Hepatocyte (in vitro differentiated cells): ENCODE measurements around the gene RIPOR2. TPM values are rescaled to one million over a fixed set of nuclear protein-coding genes. Genes with fewer than 3 reads are reported as not detected.

Source experiments
- DNase-seq: peaks from one replicate; pipeline ENCODE4 v3.0.0-alpha.2; 2016; ENCODE audit warnings: low spot score
- H2AFZ ChIP-seq: fragments of 200-600 bp; sonication (generic); 2 replicates; pipeline ENCODE4 v1.6.0; 2016; ENCODE audit warnings: antibody characterized with exemption, mild to moderate bottlenecking
- H3K27ac ChIP-seq: fragments of 200-600 bp; sonication (generic); 2 replicates; pipeline ENCODE4 v1.5.1; 2016; ENCODE audit warnings: mild to moderate bottlenecking
- H3K27me3 ChIP-seq: fragments of 200-600 bp; sonication (generic); 2 replicates; pipeline ENCODE4 v1.6.1; 2016
- H3K36me3 ChIP-seq: fragments of 200-600 bp; sonication (generic); replicated peaks from 2 replicates; pipeline ENCODE4 v1.5.1; 2016; ENCODE audit warnings: low read depth; ENCODE audit not compliant: insufficient read depth
- H3K4me1 ChIP-seq: fragments of 200-600 bp; sonication (generic); 2 replicates; pipeline ENCODE4 v1.5.1; 2016; ENCODE audit warnings: mild to moderate bottlenecking, moderate library complexity; ENCODE audit not compliant: insufficient read depth
- H3K4me2 ChIP-seq: fragments of 200-600 bp; sonication (generic); 2 replicates; pipeline ENCODE4 v1.6.0; 2016
- H3K4me3 ChIP-seq: fragments of 200-600 bp; sonication (generic); 2 replicates; pipeline ENCODE4 v1.5.1; 2016; ENCODE audit warnings: mild to moderate bottlenecking
- H3K79me2 ChIP-seq: fragments of 200-600 bp; sonication (generic); 2 replicates; pipeline ENCODE4 v1.6.0; 2017; ENCODE audit warnings: mild to moderate bottlenecking
- H3K9me2 ChIP-seq: fragments of 200-600 bp; sonication (generic); replicated peaks from 2 replicates; pipeline ENCODE4 v1.6.0; 2017; ENCODE audit warnings: mild to moderate bottlenecking; ENCODE audit not compliant: insufficient read depth
- H3K9me3 ChIP-seq: fragments of 200-600 bp; sonication (generic); 2 replicates; pipeline ENCODE4 v1.5.1; 2016; ENCODE audit warnings: low read depth, mild to moderate bottlenecking
- H4K20me1 ChIP-seq: fragments of 200-600 bp; sonication (generic); 2 replicates; pipeline ENCODE4 v1.6.0; 2016; ENCODE audit warnings: mild to moderate bottlenecking; ENCODE audit not compliant: insufficient read depth, poor library complexity, severe bottlenecking
- EZH2 ChIP-seq: fragments of 200-600 bp; sonication (generic); IDR thresholded peaks from 2 replicates; pipeline ENCODE4 v1.6.1; 2016; ENCODE audit warnings: antibody characterized with exemption, mild to moderate bottlenecking, borderline replicate concordance
- EZH2phosphoT487 ChIP-seq: fragments of 200-600 bp; sonication (generic); IDR thresholded peaks from one replicate; pipeline ENCODE4 v1.6.1; 2018; ENCODE audit warnings: antibody characterized with exemption, mild to moderate bottlenecking, low read depth, moderate library complexity; ENCODE audit not compliant: unreplicated experiment, severe bottlenecking
- WGBS: methylation state at CpG from one replicate; pipeline ENCODE4 v1.1.6; 2016; ENCODE audit warnings: low lambda C conversion rate; ENCODE audit errors: missing lambda C conversion rate; 5-methylcytosine and 5-hydroxymethylcytosine counted together
- polyA plus RNA-seq: library from polyadenylated mRNA; unstranded; fragments of >200 nt; fragmentation: Nextera tagmentation; extraction: Ambion mirVana; gene quantifications from 2 replicates; pipeline ENCODE4 v1.2.1, GENCODE V29; 2016
- total RNA-seq: library from RNA; depleted of rRNA; stranded (reverse); fragments of >200 nt; gene quantifications from 2 replicates; pipeline ENCODE4 v1.2.3, GENCODE V29; 2014
- TF ChIP-seq, protein P1 (sequence below): fragments of 200-600 bp; sonication (generic); IDR thresholded peaks from 2 replicates; pipeline ENCODE4 v1.5.1; 2016; ENCODE audit warnings: antibody characterized with exemption, mild to moderate bottlenecking; ENCODE audit not compliant: poor library complexity

RIPOR2 gene
- total and polyA plus RNA-seq, 2 experiments from 2014 or later: 11.8 to 17.3 TPM

DNA sequence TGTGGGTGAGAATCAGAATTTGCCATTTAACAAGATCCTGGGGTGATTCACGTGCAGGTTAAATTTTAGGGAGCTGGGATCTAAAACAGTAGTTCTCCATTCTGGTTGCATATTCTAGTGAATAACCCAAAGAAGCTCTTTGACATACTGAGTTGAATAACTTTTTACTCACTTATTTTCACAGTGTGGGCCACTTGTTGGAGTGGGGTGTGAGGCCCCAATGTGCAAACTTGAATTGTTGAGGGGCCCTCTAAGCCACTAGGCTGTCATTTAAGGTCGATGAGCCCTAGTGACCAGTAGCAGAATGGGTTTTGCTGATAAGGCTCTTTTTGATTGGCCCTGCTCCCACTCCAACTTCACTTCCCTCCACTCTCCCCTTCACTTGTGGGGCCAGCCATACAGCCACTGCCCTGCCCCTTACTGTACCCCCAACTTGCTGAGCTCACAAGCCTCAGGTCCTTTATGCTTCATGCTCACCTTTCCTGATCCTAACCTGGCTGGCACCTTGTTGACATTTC, 33.6 kb upstream of the RIPOR2 start:
- Histone ChIP-seq H3K27me3 (no peaks in the 10 kb centered on the region), H2AFZ (no peak overlapping the region), H3K4me3 (no peak overlapping the region), H3K27ac (no peak overlapping the region), H3K4me2 (no peak overlapping the region), H3K36me3 (no peaks in the 10 kb centered on the region), H3K4me1 (peaks cover 4% of the 10 kb centered on the region), H4K20me1 (no peaks in the 10 kb centered on the region), H3K79me2 (no peaks in the 10 kb centered on the region), H3K9me3 (no peaks in the 10 kb centered on the region), H3K9me2 (no peaks in the 10 kb centered on the region)
- 67% methylated on average over 2 of the region's 2 CpGs for WGBS
- TF ChIP-seq EZH2 (no peak), EZH2phosphoT487 (no peak)
- TF ChIP-seq, protein P1, sequence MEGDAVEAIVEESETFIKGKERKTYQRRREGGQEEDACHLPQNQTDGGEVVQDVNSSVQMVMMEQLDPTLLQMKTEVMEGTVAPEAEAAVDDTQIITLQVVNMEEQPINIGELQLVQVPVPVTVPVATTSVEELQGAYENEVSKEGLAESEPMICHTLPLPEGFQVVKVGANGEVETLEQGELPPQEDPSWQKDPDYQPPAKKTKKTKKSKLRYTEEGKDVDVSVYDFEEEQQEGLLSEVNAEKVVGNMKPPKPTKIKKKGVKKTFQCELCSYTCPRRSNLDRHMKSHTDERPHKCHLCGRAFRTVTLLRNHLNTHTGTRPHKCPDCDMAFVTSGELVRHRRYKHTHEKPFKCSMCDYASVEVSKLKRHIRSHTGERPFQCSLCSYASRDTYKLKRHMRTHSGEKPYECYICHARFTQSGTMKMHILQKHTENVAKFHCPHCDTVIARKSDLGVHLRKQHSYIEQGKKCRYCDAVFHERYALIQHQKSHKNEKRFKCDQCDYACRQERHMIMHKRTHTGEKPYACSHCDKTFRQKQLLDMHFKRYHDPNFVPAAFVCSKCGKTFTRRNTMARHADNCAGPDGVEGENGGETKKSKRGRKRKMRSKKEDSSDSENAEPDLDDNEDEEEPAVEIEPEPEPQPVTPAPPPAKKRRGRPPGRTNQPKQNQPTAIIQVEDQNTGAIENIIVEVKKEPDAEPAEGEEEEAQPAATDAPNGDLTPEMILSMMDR: no peak
- no peak for DNase-seq

DNA sequence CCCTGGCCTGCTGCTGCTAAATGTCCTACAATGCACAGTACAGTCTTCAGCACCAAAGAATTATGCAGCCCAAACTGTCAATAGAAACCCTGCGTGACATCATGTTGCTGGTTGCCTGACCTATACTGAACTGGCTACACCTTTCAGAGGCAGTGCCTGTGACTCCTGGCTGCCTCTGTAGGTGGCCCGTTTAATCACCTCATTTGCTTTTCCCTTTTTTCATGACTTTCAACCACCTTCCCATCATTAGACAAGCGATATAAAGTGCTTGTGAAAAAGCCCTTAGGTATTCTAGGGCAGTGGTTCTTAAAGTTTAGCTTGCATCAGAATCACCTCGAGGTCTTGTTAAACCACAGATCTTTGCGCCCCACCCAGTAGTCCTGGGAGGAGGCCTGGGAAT, 33.0 kb upstream of the RIPOR2 start:
- H2AFZ ChIP-seq: no peak overlapping the region
- no peaks in the 10 kb centered on the region for H3K9me2 ChIP-seq
- H3K4me1 ChIP-seq: peaks cover 4% of the 10 kb centered on the region
- no peaks in the 10 kb centered on the region for H3K79me2 ChIP-seq
- H3K4me2 ChIP-seq: no peak overlapping the region
- DNase-seq: no peak
- H3K27me3 ChIP-seq: no peaks in the 10 kb centered on the region
- no peaks in the 10 kb centered on the region for H4K20me1 ChIP-seq
- no peak overlapping the region for H3K27ac ChIP-seq
- no peaks in the 10 kb centered on the region for H3K9me3 ChIP-seq
- H3K36me3 ChIP-seq: no peaks in the 10 kb centered on the region
- no peak overlapping the region for H3K4me3 ChIP-seq
- TF ChIP-seq, protein P1: no peak
- no peak for TF ChIP-seq EZH2
- no peak for TF ChIP-seq EZH2phosphoT487
- WGBS: 85% methylated on average over 5 of the region's 5 CpGs

DNA sequence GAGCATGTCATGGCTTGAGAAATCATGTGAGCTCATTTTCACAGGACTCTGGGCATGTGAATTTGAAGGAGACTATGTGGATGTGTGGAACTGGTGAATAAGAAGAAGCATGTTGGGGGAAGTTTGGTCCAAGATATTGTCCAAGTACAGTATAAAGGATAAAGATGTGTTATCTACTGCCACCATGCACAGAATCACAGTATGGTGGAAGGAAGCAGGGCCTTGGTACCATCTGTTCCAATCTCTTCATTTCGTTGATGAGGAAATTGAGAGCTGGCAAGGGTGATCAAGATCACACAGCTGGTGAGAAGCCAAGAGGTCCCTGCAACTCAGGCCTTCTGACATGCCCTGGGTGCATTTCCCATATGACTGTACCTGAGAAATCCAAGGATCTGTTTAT, 31.5 kb upstream of the RIPOR2 start:
- H2AFZ ChIP-seq: no peak overlapping the region
- H3K4me2 ChIP-seq: no peak overlapping the region
- H3K9me3 ChIP-seq: no peaks in the 10 kb centered on the region
- no peak for DNase-seq
- H3K4me3 ChIP-seq: no peak overlapping the region
- 79% methylated on average over 1 of the region's 1 CpG for WGBS
- no peaks in the 10 kb centered on the region for H4K20me1 ChIP-seq
- no peaks in the 10 kb centered on the region for H3K4me1 ChIP-seq
- H3K27me3 ChIP-seq: no peaks in the 10 kb centered on the region
- no peaks in the 10 kb centered on the region for H3K9me2 ChIP-seq
- no peaks in the 10 kb centered on the region for H3K79me2 ChIP-seq
- H3K27ac ChIP-seq: no peak overlapping the region
- no peaks in the 10 kb centered on the region for H3K36me3 ChIP-seq
- no peak for TF ChIP-seq EZH2
- TF ChIP-seq EZH2phosphoT487: no peak
- TF ChIP-seq, protein P1: no peak

DNA sequence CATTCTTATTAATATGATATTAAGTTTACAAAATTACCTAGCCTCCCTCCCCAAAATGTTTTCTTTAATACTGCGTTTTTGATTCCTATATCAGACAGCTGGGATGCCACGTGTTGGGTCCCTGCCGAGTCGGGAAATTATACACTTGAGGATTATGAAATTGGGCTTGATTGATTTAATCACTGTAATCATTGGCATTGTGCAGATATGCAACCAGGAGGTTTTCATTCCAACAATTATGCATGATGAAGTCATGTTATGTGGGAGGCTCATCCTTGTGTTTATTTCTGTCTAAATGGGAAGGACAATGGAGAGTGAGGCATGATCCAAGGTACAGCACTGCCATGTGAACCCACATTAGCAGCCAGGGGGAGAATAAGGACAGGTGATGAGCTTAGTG, 30.6 kb upstream of the RIPOR2 start:
- H4K20me1 ChIP-seq: no peaks in the 10 kb centered on the region
- no peak overlapping the region for H3K4me2 ChIP-seq
- H3K4me3 ChIP-seq: no peak overlapping the region
- H3K27me3 ChIP-seq: no peaks in the 10 kb centered on the region
- H3K4me1 ChIP-seq: no peaks in the 10 kb centered on the region
- H3K36me3 ChIP-seq: no peaks in the 10 kb centered on the region
- H3K9me3 ChIP-seq: no peaks in the 10 kb centered on the region
- 91% methylated on average over 4 of the region's 4 CpGs for WGBS
- TF ChIP-seq EZH2: no peak
- TF ChIP-seq, protein P1: no peak
- TF ChIP-seq EZH2phosphoT487: no peak
- H3K9me2 ChIP-seq: no peaks in the 10 kb centered on the region
- H3K27ac ChIP-seq: no peak overlapping the region
- no peak overlapping the region for H2AFZ ChIP-seq
- DNase-seq: no peak
- no peaks in the 10 kb centered on the region for H3K79me2 ChIP-seq
